GM18907 (cell line): Measurements from ENCODE around the gene CYTH1.
A peak's percentile ranks its signal among the peaks of the same experiment; 100 is the strongest.

ENCODE experiments used
- ATAC-seq: cut with Tn5 transposase; IDR thresholded peaks from one replicate; pipeline ENCODE4 v1.9.1; 2021; ENCODE audit warnings: mild to moderate bottlenecking, moderate library complexity; ENCODE audit not compliant: unreplicated experiment

The CYTH1 gene

DNA sequence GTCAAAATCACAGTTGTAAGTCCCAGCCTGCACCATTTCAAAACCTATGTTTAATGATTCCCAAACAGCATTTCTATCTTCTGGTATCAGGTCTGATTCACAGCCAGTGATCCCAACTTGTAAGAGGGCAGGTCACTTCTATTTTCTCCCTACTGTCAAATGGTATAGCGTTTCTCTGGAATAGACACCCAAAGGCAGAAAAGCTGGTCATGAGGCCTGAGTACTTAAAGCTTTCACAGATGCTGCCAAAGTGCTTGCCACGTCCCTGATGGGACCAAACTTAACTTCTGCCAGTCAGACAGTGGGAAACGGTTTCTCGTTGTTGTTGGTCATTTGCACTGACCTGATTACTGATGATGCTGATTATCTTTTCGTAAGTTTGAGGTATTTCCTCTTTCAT lies 43.4 kb downstream of the CYTH1 start:
- ATAC-seq, result no peak

DNA sequence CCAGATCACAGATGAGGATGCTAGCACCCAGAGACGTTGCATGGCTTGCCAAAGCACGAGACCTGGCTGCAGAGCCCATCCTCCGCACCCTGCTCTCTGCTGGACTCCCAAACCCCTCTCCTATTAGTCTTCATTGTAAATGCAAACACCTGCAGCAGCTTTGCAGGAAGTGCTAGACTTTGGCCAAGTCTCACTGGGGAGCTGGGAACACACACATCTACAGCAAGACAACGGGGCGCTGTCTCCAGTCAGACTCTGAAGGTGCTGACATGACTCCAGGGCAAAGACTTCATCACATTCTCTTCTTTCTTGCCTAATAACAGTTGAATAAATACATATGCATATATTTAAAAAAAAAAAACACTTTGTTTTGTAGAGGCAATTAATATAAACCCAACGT lies 43.8 kb downstream of the CYTH1 start:
- no peak for ATAC-seq

DNA sequence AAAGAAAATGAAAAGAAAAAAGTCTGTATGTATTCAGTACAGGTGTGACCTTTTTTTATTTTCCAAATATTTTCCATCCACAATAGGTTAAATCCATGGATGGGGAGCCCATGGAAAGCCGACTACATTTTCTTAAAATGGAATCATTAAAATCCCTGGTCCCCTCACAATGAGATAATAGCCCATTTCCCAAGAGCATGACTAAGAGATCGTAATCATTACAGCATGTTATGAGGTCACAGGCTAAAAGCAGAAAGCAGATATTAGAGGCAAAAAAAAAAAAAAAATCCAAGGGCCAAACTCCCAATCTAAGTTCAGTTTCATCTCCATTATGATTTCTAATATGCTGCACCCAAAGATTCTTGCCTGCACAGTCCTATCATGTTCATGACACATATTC lies 44.7 kb downstream of the CYTH1 start:
- no peak for ATAC-seq

DNA sequence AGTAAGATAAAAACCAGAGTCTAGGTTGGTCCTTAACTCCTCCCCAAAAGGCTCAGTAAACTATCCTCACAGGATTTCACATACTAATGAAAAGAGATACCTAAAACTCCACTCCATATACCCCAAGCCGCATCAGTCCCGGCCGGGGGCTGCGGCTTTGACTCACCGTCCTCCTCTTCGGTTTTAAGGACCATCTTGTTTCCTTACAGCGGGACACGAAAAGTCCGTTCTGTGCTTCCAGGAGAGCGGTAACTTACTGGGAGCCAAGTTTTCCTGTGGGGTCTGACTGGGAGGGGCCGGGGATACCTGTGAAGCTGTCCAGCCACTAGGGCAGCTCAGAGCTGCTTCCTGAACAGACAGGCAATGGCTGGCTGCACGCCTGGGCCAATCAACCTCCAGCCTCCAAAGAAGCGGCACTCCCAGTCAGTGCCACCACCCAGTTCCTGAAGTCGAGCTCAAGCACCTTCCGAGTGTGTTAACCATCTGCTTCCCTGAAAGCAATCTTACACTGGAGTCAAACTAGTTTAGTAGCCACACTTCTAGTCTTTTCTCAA lies 45.5 kb downstream of the CYTH1 start:
- peak; percentile 38 for ATAC-seq

DNA sequence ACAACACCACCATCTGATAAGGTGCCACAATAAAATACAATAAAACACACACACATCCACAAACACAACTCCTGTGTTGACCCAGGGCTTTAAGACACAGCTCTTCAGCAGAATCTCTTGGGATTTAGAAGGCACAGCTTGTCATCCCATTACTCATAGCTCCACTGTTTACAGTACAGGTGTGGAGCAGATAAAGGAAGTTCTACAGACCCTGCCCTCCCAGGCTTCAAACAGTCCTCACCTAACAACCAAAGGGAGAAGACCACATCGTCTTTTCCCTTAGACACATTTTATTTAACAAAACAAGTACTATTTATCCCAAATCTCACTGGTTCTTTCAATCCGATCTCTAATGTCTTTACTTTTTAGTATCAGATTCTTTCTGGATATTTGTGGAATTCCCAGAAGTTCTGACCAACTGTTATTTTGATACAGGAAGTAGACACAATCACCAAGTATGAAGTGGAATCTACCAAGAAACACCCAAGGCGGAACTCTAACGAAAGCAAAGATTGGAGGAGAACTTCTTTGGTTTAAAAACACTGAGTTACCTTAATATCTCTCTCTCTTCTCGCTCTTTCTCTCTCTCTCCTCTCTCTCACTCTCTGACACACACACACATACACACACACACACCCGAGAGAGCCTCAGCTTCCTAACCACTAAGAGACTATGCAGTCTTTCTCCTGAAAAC lies 46.1 kb downstream of the CYTH1 start:
- no peak for ATAC-seq

DNA sequence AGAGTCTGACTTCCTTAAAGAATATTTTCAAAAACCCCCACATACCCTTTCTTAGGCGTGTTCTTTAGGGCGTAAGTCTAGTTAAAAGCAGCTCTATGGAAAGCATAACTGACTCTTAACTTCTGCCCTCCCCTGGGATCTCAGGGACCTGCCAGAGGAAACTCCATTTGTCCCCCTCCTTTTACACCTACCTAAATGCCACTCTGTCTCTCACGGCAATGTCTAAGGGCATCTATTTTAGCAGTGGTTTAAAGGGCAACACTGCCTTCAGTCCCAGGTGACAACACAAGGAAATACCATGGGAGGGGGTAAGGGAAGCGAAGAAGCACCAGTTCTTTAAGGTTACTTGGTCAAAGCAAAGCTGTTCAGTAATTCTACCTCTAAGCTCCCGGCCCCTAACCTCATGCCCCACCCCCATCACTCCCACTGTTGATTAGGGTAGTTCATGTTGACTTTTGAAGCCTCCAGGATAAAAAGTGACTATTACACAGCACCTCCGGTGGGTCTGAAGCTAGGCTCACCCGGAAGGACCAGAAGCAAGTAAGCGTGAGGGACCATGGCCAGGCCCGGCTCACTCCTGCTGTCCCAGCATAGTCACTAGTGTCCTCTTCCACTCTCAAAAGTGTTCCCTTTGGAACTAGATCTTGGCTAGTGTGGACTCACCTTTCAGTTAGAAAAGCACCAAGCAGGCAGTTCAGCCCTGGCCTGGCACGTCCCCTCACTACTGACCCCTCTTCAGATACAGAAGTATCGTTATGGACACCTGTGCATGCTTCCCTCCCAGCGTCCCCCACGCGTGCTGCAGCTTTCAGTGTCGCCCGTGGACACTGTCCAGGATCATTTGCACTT lies 47.1 kb downstream of the CYTH1 start:
- ATAC-seq, result no peak

DNA sequence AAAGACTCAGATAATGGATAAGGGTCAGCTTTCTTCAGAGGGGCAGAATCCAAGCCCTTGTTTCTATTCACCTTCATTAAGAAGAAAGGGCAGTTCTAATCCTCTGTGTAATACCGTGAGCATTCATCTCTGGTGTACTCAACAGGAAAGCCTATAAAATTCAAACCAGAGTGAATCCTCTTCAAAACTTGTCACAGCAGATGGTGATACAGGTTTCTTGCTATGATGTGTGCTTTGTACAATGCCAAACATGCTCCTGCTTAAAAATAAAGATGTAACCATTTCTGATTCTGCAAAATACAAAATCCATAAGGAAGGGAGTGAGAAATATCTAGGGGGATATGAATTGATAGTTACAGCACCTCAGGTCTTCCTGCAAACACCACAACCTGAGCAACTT lies 49.7 kb downstream of the CYTH1 start:
- ATAC-seq, result no peak

DNA sequence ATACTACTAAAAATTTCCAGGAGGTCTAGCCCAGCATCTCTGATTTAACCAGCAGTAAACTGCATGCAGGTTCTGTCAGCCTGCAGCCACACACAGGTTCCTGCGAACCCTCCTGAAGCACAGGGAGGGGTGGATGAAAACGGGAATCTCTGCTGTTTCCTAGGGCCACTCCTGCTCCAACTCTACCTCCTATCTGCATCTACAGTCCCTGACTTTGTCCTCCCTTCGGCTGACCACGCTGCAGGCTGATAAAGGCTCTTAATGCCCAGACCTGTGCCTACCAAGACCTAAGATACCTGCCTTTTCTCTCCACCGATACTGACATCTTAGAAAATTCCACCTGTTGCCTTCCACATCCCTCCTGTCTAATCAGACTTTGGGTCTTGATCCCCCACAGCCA lies 50.2 kb downstream of the CYTH1 start:
- no peak for ATAC-seq

DNA sequence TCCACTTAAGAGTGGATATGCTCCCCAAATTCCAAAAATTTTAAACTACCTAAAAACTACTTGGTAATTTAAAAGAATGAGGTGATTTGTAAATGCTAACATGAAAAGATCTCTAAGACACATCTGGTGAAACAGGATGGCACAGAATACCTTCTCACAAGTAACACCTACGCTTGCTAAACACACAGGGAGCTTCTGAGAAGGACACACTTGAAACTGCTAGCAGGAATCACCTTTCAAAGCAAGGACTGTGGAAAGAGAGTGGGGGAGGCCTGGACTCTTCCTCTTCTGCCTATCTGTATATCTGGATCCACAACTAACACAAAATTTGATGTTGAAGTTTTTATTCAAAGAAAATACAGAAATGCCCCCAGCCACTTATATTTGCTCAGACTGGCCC lies 52.4 kb downstream of the CYTH1 start:
- ATAC-seq, result no peak

DNA sequence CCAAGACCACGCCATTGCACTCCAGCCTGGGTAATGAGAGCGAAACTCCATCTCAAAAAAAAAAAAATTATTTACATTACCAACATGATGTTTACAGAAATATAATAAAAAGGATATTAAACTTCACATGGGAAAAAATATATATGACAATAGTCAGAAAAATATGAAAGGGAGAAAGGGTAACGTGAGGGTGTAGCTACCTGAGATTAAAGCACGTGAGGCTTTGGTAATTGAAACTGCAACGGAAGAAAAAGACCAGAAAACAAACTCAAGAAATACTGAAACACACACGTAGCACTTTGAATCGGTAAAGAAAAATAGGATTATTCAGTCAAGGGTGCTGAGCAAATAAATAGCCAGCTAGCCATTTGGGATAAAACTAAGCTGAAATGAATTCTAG lies 53.6 kb downstream of the CYTH1 start:
- no peak for ATAC-seq

DNA sequence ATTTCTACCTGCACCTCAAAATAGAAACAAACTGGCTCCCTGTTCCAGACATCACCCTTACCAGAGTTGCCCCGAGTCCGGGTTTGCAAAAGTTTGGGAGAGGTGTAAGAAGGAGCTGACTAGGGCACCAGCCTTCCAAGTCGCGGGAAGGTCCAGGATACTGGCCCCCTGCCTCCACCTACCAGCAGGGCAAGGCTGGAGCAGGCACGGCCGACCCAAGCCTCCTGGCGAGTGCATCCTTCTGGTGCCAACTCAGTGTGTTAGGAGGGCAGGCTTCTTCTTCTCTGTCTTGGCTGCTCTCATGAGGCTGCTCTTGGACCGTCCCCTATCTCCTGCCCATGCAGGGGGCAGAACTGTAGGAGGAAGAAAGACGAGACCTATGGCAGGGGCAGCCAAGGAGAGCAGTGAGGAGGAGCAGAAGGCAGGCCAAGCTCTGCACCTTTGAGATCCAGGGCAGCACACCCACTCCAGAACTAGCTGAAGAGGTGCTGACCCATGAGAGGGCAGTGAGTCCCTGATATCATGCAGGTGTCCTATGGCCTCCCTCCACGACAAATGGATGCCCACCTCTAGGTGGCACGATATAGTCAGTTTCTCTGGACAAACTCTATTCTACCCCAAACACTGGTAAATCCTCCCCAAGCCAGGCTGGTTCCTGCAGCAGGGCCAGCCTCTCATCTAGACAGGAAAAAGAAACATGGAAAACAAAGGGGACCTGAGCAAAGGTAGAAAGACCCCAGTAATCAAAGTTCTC lies 54.4 kb downstream of the CYTH1 start:
- no peak for ATAC-seq

DNA sequence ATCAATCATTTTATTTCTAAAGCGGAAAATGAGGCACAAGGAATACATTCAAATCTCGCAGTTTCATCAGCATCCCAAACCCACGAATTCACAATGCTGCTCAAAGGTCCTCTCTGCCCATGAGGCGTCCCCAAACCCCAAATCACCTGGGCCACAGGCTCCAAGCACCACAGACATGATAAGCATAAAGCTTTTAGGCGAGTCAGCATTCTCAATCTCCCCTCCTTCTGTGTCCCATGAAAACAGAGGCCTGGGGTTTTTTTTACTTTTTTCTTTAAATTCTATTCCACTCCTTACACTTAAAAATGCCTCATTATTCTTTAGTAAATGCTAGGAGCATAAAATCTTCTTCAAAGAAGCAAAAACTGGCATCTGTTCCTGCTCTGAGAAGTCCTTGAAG lies 55.0 kb downstream of the CYTH1 start:
- no peak for ATAC-seq

DNA sequence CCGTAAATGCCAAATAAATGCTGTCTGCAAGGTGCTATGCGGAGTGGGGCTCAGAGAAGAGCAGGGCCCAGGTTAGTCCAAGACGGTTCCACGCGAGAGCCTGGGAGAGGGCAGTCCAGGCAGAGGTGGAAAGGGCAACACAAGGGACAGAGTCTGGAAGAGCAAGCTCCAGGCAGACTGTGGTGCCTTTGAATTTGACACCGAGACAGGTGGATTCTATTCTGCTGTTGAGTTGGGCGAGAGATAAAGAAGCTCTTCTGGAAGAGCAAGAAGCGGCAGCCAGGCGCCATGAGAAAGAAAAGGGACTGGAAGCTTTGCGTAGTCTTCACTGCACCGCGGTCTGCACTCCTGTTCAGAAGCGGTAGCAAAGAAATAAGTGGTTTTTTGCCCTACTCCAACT lies 55.6 kb downstream of the CYTH1 start:
- ATAC-seq, result no peak

DNA sequence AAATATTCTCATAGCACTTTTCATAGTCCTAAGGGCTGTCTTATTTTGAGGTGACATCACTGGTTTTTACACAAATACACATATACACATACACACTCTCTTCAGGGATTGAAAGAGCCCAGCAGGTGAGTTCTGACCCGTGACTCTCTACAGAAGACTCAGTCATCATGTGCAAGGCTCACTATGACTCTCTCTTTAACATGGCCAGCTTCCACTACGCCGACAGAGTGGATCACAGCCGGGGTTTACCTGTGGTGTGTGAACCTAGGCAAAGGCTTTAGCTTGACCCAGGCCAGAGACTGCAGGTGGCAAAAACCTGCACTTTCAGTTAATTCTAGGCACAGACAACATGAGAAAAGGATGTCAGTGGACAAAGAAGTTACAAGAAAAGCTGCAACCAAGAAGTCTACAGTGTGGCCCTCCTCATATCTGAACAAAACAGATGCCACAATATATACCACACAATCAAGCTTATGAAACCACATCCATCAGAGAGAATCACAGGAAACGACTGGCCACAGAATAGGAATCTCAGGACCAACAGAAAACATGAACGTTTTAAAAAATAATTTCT lies 56.5 kb downstream of the CYTH1 start:
- ATAC-seq, result no peak

DNA sequence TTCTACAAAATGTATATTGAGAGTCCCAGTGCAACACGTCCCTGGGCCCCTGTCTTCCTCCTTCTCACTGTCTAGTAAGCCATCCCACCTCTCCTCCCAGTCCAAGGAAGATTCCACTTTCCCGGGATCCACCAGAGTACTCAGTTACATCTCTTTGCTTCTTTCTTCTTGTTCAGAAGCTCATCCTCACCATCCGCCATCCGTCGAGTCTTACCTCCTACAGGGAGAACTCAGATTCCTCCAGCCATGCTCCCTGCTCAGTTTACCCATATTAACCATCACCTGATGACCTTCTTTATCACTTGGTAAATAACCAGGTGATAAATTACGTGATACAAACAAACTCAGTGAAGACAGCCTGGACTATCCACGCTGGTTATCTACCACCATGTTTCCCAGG lies 57.1 kb downstream of the CYTH1 start:
- ATAC-seq, result no peak

DNA sequence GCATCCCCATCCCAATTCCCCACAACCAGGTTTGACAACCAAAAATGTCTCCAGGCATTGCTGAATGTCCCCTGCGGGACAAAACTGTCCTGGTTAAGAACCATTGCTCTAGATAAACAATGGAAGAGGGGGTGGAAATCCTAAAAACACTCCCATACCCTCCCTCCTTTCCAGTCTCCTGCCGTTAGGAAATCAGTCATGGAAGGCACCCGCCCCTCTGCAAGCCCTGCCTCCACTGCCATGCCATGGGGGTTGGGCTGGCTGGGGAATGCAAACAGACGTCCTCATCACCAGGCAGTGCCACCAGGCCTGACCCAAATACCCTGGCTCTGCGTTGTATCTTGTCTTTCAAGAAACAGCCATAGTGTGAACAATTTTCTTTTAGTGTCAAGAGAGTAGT lies 57.5 kb downstream of the CYTH1 start:
- no peak for ATAC-seq

DNA sequence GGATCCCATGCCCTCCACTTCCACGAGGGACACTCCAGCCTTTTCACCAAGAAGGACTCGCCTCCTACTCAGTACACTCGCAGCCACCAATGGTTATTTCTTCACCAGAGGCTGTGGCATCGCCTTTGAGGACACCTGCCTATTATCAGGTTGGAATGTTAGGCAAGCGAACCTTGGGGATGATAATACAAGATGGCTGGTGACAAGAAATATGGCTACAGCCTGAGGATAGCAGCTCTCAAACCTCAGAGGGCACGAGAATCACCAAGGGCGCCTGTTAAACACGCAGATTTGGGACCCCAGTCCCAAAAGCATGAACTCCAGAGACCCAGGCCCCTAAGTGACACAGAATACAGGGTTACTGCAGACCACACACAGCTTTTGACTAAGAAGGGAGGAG lies 58.1 kb downstream of the CYTH1 start:
- ATAC-seq, result no peak

DNA sequence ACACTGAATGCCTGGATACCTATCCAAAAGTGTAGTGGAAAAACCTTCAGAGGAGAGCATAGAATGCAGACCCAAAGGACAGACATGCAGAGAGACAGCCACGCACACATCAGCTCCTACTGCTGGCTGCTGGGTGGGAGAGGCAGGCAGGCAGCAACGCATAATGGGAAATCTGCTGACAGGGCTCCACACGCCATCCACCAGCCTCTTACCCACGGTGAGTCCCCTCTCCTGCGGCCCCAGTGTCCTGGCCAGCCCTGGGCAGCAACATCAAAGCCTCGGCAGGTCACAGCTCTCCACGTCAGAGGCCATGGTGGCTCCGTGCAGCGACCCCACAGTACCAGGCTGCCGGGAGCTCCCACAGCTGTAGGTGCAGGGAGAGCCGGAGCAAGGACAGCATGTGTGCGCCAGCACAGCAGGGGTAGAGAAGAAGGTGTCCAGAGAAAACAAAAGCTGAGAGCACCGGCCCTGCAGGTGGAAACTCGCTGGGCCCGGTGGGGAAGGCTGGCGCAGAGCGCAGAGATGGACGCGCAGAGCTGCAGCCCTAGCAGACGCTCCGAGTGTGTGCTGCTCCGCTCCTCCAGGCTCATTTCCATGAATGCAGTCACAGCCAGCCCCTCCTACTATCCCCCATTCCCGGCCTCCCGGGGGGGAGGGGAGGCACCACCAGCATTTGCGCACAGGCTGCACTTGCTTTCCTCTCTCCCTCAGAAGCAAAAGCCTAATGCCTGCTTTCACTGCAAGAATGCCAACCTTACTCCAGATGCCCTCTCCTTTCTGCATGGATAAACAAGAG lies 58.9 kb downstream of the CYTH1 start:
- ATAC-seq, result no peak

DNA sequence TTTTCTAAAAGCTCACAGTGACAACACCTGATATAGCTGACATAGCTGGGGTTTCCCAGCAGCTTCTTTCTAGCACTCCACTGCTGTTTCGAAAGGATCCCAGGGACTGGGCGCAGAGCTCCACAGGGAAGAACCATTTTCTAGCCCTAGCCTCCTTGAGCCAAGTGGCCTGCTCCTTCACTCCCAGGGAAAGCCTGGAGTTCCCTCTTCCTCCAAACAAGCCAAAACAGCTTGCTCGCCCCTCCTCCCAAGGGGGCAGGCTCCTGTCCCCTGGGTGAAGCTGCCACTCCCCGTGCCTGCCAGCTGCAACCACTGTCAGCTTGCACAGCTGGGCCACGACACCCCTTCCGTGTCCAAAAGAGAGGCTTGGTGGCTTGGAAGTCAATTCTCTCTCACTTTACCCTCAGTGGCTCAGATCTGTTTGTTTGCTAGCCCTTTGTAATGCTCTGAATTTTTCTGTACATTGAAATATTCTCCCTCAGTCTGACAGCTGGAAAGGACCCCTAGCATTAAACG lies 59.8 kb downstream of the CYTH1 start:
- ATAC-seq, result peak; percentile 37

DNA sequence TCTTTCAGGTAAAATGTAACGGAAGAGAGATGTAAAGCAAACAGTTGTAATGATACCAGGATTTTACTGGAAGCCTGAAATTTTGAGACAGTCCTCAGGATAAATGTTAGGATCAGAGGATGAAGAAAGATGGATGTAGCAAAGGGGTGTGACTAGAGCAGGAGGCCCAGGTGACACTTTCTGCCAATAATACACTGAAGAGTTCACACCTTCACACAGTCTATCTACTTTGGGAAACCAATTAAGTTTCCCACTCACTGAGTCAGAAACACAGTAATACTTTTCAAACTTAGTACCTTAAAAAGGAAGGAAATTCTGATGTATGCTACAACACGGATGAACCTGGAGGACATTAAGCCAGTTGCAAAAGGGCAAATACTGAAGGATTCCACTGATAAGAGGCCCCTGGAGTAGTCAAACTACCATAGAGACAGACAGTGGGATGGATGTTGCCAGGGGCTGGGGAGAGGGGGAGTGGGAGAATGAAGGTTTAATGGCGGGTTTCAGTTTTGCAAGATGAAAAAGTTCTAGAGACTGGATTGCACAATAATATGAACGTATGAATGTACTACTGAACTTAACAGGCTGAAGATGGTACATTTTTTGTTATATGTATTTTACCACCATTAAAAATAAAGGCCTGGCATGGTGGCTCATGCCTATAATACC lies 62.3 kb downstream of the CYTH1 start:
- ATAC-seq, result no peak
